ENCODE results near the gene SESN1.
A peak's percentile ranks its signal among the peaks of the same experiment; 100 is the strongest.
"Not testable (repeated sequence)": the region's sequence is repeated elsewhere in the genome, so short reads cannot be mapped to it uniquely, and the experiment has no call there.

The SESN1 gene

DNA sequence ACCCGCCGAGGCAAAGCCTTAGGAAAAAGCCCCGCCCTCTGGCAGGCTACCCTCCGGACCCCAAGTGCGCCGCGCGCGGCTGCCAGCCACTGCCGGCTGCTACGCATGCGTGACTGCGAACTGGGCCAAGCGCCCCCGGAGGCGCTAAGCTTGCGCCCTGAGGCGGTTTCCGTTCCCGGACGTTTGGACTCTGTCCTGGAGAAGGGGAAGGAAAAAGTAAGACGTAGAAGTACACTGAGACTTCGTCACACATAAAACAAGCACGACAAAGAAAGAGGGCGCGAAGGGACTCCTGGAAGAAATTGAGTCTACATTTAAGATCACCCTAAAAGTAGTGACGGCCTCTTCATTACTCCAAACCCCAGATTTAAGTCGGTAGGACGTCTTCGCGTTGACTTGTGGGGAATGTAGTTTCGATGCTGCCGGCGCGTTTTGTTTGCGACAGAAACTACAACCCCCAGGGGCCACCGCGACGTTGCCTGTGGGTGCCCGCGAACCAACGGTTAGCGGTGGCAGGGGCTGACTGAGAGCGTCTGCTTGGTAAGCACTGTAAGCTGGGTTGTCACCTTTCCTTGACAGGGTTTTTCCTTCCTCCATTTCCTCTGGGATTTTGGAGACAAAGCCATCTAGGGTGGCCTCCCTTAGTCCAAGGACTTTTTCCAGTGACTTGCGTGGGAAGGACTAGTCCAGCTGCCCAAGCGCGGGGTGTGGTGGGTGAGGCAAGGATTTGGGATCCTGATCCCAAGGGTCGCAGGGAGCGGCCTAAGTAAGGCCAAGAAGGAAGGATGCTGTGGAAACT lies 589 bp upstream of the SESN1 start, which contains the start of gene CEP57L1:
TSS of gene CEP57L1 (plus strand) at position 472 of the 799 bp plus-strand sequence. CDS start 49,715 bp downstream, outside the sequence.
- peak; percentile 89 for DNase-seq (ENCODE audit: low read depth, low spot score)
- H3K9ac ChIP-seq (ENCODE audit: insufficient read length, low read depth): peak within 1 kb of the TSS; percentile 86
- H3K27me3 ChIP-seq (ENCODE audit: insufficient read depth, insufficient read length): no peaks in the 10 kb centered on the region
- H3K4me3 ChIP-seq (ENCODE audit: insufficient read length, low read depth): peak within 1 kb of the TSS; percentile 63
- TF ChIP-seq YY1 (IDR thresholded peaks at IDR 0.05; ENCODE audit: insufficient read depth, insufficient read length) (no peak), ZNF274 (IDR thresholded peaks at IDR 0.05; ENCODE audit: low read depth, low read length) (no peak), SUZ12 (IDR thresholded peaks at IDR 0.05; ENCODE audit: extremely low read depth, insufficient read depth, insufficient read length) (no peak)
- H3K4me1 ChIP-seq (ENCODE audit: insufficient read depth, insufficient read length): no peaks in the 10 kb centered on the region
- no peaks in the 10 kb centered on the region for H3K36me3 ChIP-seq (ENCODE audit: insufficient read depth, insufficient read length, low read length)
- H3K9me3 ChIP-seq (ENCODE audit: insufficient read depth, low read length): no peaks in the 10 kb centered on the region

- TF ChIP-seq YY1 (IDR thresholded peaks at IDR 0.05; ENCODE audit: insufficient read depth, insufficient read length): no peak
- no peak for TF ChIP-seq SUZ12 (IDR thresholded peaks at IDR 0.05; ENCODE audit: extremely low read depth, insufficient read depth, insufficient read length)
- Histone ChIP-seq H3K9me3 (ENCODE audit: insufficient read depth, low read length) (no peaks in the 10 kb centered on the region), H3K4me3 (ENCODE audit: insufficient read length, low read depth) (peak overlapping the region; percentile 63), H3K36me3 (ENCODE audit: insufficient read depth, insufficient read length, low read length) (no peaks in the 10 kb centered on the region), H3K9ac (ENCODE audit: insufficient read length, low read depth) (peak overlapping the region; percentile 76), H3K4me1 (ENCODE audit: insufficient read depth, insufficient read length) (no peaks in the 10 kb centered on the region), H3K27me3 (ENCODE audit: insufficient read depth, insufficient read length) (no peaks in the 10 kb centered on the region)
- DNase-seq (ENCODE audit: low read depth, low spot score): no peak
These were observed 772 bp downstream of the SESN1 start for GRCh38 chr6:109093732-109094415.

DNA sequence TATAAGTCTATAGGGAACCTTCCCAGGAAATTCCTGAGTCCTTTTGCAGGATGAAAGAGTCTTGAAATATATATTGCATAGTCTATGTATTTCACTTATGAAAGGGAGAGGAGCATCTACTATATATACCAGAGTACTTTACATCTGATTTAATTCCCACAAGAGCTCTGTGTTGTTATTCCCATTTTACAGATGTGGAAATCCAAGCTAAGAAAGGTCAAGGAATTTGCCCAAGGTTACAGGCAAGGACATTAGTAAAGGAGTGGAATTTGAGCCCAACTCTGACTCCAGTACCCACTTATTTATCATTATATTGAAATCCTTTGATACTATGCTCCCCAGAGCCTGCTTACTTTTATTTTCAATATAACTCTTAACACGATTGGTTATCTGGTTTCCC lies 2.6 kb downstream of the SESN1 start:
- Histone ChIP-seq H3K36me3 (ENCODE audit: insufficient read depth, insufficient read length, low read length) (no peaks in the 10 kb centered on the region), H3K27me3 (ENCODE audit: insufficient read depth, insufficient read length) (no peaks in the 10 kb centered on the region), H3K4me1 (ENCODE audit: insufficient read depth, insufficient read length) (no peaks in the 10 kb centered on the region), H3K9ac (ENCODE audit: insufficient read length, low read depth) (no peak overlapping the region), H3K4me3 (ENCODE audit: insufficient read length, low read depth) (no peak overlapping the region), H3K9me3 (ENCODE audit: insufficient read depth, low read length) (no peaks in the 10 kb centered on the region)
- no peak for DNase-seq (ENCODE audit: low read depth, low spot score)
- TF ChIP-seq YY1 (IDR thresholded peaks at IDR 0.05; ENCODE audit: insufficient read depth, insufficient read length) (no peak), ZNF274 (IDR thresholded peaks at IDR 0.05; ENCODE audit: low read depth, low read length) (no peak), SUZ12 (IDR thresholded peaks at IDR 0.05; ENCODE audit: extremely low read depth, insufficient read depth, insufficient read length) (no peak)

- no peaks in the 10 kb centered on the region for H3K4me1 ChIP-seq (ENCODE audit: insufficient read depth, insufficient read length)
- DNase-seq (ENCODE audit: low read depth, low spot score): no peak
- no peaks in the 10 kb centered on the region for H3K36me3 ChIP-seq (ENCODE audit: insufficient read depth, insufficient read length, low read length)
- H3K4me3 ChIP-seq (ENCODE audit: insufficient read length, low read depth): no peak overlapping the region
- no peaks in the 10 kb centered on the region for H3K9me3 ChIP-seq (ENCODE audit: insufficient read depth, low read length)
- no peaks in the 10 kb centered on the region for H3K27me3 ChIP-seq (ENCODE audit: insufficient read depth, insufficient read length)
- H3K9ac ChIP-seq (ENCODE audit: insufficient read length, low read depth): no peak overlapping the region
- no peak for TF ChIP-seq ZNF274 (IDR thresholded peaks at IDR 0.05; ENCODE audit: low read depth, low read length)
- no peak for TF ChIP-seq YY1 (IDR thresholded peaks at IDR 0.05; ENCODE audit: insufficient read depth, insufficient read length)
- no peak for TF ChIP-seq SUZ12 (IDR thresholded peaks at IDR 0.05; ENCODE audit: extremely low read depth, insufficient read depth, insufficient read length)
These were observed 3.2 kb downstream of the SESN1 start for GRCh38 chr6:109091314-109092024.

- no peaks in the 10 kb centered on the region for H3K9me3 ChIP-seq (ENCODE audit: insufficient read depth, low read length)
- H3K27me3 ChIP-seq (ENCODE audit: insufficient read depth, insufficient read length): no peaks in the 10 kb centered on the region
- H3K4me3 ChIP-seq (ENCODE audit: insufficient read length, low read depth): no peak overlapping the region
- no peaks in the 10 kb centered on the region for H3K4me1 ChIP-seq (ENCODE audit: insufficient read depth, insufficient read length)
- no peaks in the 10 kb centered on the region for H3K36me3 ChIP-seq (ENCODE audit: insufficient read depth, insufficient read length, low read length)
- no peak for DNase-seq (ENCODE audit: low read depth, low spot score)
- no peak overlapping the region for H3K9ac ChIP-seq (ENCODE audit: insufficient read length, low read depth)
- TF ChIP-seq YY1 (IDR thresholded peaks at IDR 0.05; ENCODE audit: insufficient read depth, insufficient read length) (no peak), SUZ12 (IDR thresholded peaks at IDR 0.05; ENCODE audit: extremely low read depth, insufficient read depth, insufficient read length) (no peak), ZNF274 (IDR thresholded peaks at IDR 0.05; ENCODE audit: low read depth, low read length) (no peak)
These were observed 5.7 kb downstream of the SESN1 start for GRCh38 chr6:109088995-109089394.

DNA sequence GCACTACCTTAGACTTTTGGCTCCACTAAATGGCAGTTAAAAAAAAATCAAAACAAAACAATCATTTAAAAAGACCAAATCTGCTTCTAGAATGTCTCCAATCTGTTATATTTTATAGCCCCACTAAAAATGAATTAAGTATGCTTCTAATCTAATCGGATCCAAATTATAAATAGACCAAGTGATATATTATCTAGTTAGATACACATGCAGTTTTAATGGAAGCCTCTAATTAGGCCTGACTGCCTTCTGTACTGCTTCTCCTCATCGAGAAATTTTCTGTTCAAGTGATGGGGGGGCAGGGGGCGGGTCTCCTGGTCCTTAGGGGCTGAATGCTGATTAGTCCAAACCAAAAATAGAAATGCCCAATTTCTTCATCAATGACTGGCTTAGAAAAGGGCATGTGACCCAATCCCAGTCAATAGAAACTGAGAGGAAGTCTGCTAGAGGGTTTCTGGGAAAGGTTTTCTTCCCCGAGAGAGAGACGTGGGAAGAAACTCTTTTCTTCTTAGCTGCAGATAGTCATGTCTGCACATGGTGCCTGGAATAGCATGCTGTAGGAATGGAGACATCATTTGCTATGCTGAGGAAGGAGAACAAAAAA lies 6.9 kb downstream of the SESN1 start:
- Histone ChIP-seq H3K9me3 (ENCODE audit: insufficient read depth, low read length) (no peaks in the 10 kb centered on the region), H3K4me3 (ENCODE audit: insufficient read length, low read depth) (no peak overlapping the region), H3K36me3 (ENCODE audit: insufficient read depth, insufficient read length, low read length) (no peaks in the 10 kb centered on the region), H3K27me3 (ENCODE audit: insufficient read depth, insufficient read length) (no peaks in the 10 kb centered on the region), H3K4me1 (ENCODE audit: insufficient read depth, insufficient read length) (no peaks in the 10 kb centered on the region), H3K9ac (ENCODE audit: insufficient read length, low read depth) (no peak overlapping the region)
- TF ChIP-seq YY1 (IDR thresholded peaks at IDR 0.05; ENCODE audit: insufficient read depth, insufficient read length): no peak
- TF ChIP-seq ZNF274 (IDR thresholded peaks at IDR 0.05; ENCODE audit: low read depth, low read length): no peak
- no peak for TF ChIP-seq SUZ12 (IDR thresholded peaks at IDR 0.05; ENCODE audit: extremely low read depth, insufficient read depth, insufficient read length)
- no peak for DNase-seq (ENCODE audit: low read depth, low spot score)

DNA sequence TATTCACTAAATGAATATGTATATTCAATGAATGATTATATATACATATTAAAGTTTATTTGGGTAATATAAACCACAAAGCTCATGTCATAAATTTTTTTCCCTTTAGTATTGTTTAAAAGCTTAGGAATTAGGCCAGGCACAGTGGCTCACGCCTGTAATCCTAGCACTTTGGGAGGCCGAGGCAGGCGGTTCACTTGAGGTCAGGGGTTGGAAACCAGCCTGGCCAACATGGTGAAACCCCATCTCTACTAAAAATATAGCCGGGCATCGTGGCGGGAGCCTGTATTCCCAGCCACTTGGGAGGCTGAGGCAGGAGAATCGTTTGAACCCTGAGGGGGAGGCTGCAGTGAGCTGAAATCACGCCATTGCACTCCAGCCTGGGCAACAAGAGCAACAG lies 10.5 kb downstream of the SESN1 start:
- DNase-seq (ENCODE audit: low read depth, low spot score); H3K4me1 ChIP-seq (ENCODE audit: insufficient read depth, insufficient read length); H3K36me3 ChIP-seq (ENCODE audit: insufficient read depth, insufficient read length, low read length); H3K27me3 ChIP-seq (ENCODE audit: insufficient read depth, insufficient read length); H3K9ac ChIP-seq (ENCODE audit: insufficient read length, low read depth); H3K9me3 ChIP-seq (ENCODE audit: insufficient read depth, low read length); H3K4me3 ChIP-seq (ENCODE audit: insufficient read length, low read depth): not testable (repeated sequence)
